A549 (cell line): Measurements from ENCODE around the gene RAX2. TPM values are rescaled to one million over a fixed set of nuclear protein-coding genes. Genes with fewer than 3 reads are reported as not detected.

Experiments used
- ATAC-seq, 2 experiments: fragments of 200-7000 bp in 1 of 2; fragments of >200 bp in 1 of 2; cut with Nextera tagmentation in 1 of 2; cut with Tn5 transposase in 1 of 2; 3 replicates each; pipeline versions ENCODE4 v1.8.0 to v1.9.1; 2018 to 2020; ENCODE audit warnings: mild to moderate bottlenecking in 1 of 2, moderate library complexity in 1 of 2
- CTCF ChIA-PET: fragments of 300-600 bp; sonication (Branson Sonifier 250); formaldehyde crosslinking; extraction: SDS; loops from one replicate; lab custom pipeline; 2021; ENCODE audit warnings: antibody characterized with exemption, inconsistent platforms; lab: Yijun Ruan, JAX
- POLR2A ChIA-PET: fragments of 350-600 bp; formaldehyde crosslinking; extraction: SDS; loops from one replicate; lab custom pipeline; 2021; ENCODE audit warnings: antibody characterized with exemption, inconsistent platforms; lab: Yijun Ruan, JAX
- DNase-seq, 2 experiments: peaks; one replicate each; pipeline versions ENCODE4 v3.0.0 to v3.0.0-alpha.2; 2011 to 2016; ENCODE audit warnings: low read depth in 1 of 2, low spot score in 1 of 2
- FAIRE-seq: peaks from 2 replicates; lab custom pipeline; 2011; peaks lifted over from hg19 to GRCh38; lab: Jason Lieb, UNC
- H3K27ac ChIP-seq, 2 experiments: fragments of >200 bp; sonication (Bioruptor Twin); formaldehyde crosslinking; 3 replicates each; pipeline ENCODE4 v1.5.1; 2016 to 2017
- H3K4me1 ChIP-seq: fragments of >200 bp; sonication (Bioruptor Twin); formaldehyde crosslinking; 3 replicates; pipeline ENCODE4 v1.6.1; 2016
- H3K4me2 ChIP-seq: fragments of >200 bp; sonication (Bioruptor Twin); formaldehyde crosslinking; 3 replicates; pipeline ENCODE4 v1.6.1; 2016
- H3K4me3 ChIP-seq: fragments of >200 bp; sonication (Bioruptor Twin); formaldehyde crosslinking; 3 replicates; pipeline ENCODE4 v1.5.1; 2016
- H3K9me3 ChIP-seq: fragments of >200 bp; sonication (Bioruptor Twin); formaldehyde crosslinking; 3 replicates; pipeline ENCODE4 v1.6.1; 2016
- CBX2 ChIP-seq: fragments of 200-600 bp; sonication (generic); IDR thresholded peaks from 2 replicates; pipeline ENCODE4 v1.6.1; 2016; ENCODE audit warnings: low read depth, mild to moderate bottlenecking, borderline replicate concordance
- CEBPB ChIP-seq, 2 experiments: fragments of >200 bp in 1 of 2; sonication (Bioruptor Twin) in 1 of 2; formaldehyde crosslinking in 1 of 2; IDR thresholded peaks; 2 replicates each; pipeline ENCODE4 v1.6.1; 2012 to 2016
- CHD4 ChIP-seq: fragments of 200-600 bp; sonication (generic); IDR thresholded peaks from 2 replicates; pipeline ENCODE4 v1.6.1; 2016; ENCODE audit warnings: antibody characterized with exemption, mild to moderate bottlenecking, borderline replicate concordance
- EHF ChIP-seq: fragments of 250-450 bp; sonication (Bioruptor Pico); IDR thresholded peaks from 2 replicates; pipeline ENCODE4 v1.5.0; 2020; ENCODE audit warnings: mild to moderate bottlenecking
- ELK1 ChIP-seq: fragments of 150-350 bp; IDR thresholded peaks from 2 replicates; pipeline ENCODE4 v1.6.1; 2014; ENCODE audit warnings: low read depth, mild to moderate bottlenecking, low read length
- ESRRA ChIP-seq: fragments of 150-350 bp; IDR thresholded peaks from 2 replicates; pipeline ENCODE4 v1.6.1; 2014; ENCODE audit warnings: mild to moderate bottlenecking, low read length, borderline replicate concordance
- HOXB13 ChIP-seq: fragments of 250-450 bp; sonication (Bioruptor Pico); IDR thresholded peaks from 2 replicates; pipeline ENCODE4 v1.5.0; 2020; ENCODE audit warnings: low read depth, mild to moderate bottlenecking, moderate library complexity
- HOXB5 ChIP-seq: fragments of 250-450 bp; sonication (Bioruptor Pico); IDR thresholded peaks from 2 replicates; pipeline ENCODE4 v1.5.0; 2020; ENCODE audit warnings: mild to moderate bottlenecking, moderate library complexity
- JUN ChIP-seq, 2 experiments: fragments of >200 bp; sonication (Bioruptor Twin); formaldehyde crosslinking; IDR thresholded peaks; 2 replicates in 1 of 2; 3 replicates in 1 of 2; pipeline ENCODE4 v1.6.1; 2016 to 2017
- KDM1A ChIP-seq: fragments of 200-600 bp; sonication (generic); IDR thresholded peaks from 2 replicates; pipeline ENCODE4 v1.6.1; 2016; ENCODE audit warnings: low read depth, mild to moderate bottlenecking
- KDM5A ChIP-seq: fragments of 200-600 bp; sonication (generic); IDR thresholded peaks from 2 replicates; pipeline ENCODE4 v1.6.1; 2016; ENCODE audit warnings: antibody characterized with exemption, mild to moderate bottlenecking
- MAFK ChIP-seq: fragments of 450-650 bp; IDR thresholded peaks from 2 replicates; pipeline ENCODE4 v1.6.1; 2014; ENCODE audit not compliant: partially characterized antibody
- MAZ ChIP-seq: fragments of 150-350 bp; IDR thresholded peaks from 2 replicates; pipeline ENCODE4 v1.6.1; 2014; ENCODE audit warnings: antibody characterized with exemption, low read depth, low read length, borderline replicate concordance
- NFE2L2 ChIP-seq: fragments of 150-350 bp; conservative IDR thresholded peaks from 2 replicates; pipeline ENCODE4 v1.6.1; 2014; ENCODE audit warnings: low read length
- NPAS2 ChIP-seq: fragments of 250-450 bp; sonication (Bioruptor Pico); IDR thresholded peaks from 2 replicates; pipeline ENCODE4 v1.8.0; 2022; ENCODE audit warnings: mild to moderate bottlenecking, moderate library complexity, borderline replicate concordance
- PBX3 ChIP-seq: IDR thresholded peaks from 2 replicates; pipeline ENCODE4 v1.6.1; 2012
- POLR2AphosphoS2 ChIP-seq: conservative IDR thresholded peaks from 2 replicates; pipeline ENCODE4 v1.6.1; 2012; ENCODE audit warnings: low read length, improper control_type of control experiment, inconsistent platforms
- RCOR1 ChIP-seq: fragments of 150-350 bp; IDR thresholded peaks from 2 replicates; pipeline ENCODE4 v1.6.1; 2014; ENCODE audit warnings: antibody characterized with exemption, low read length, low read depth
- RFX5 ChIP-seq: fragments of 450-650 bp; IDR thresholded peaks from 2 replicates; pipeline ENCODE4 v1.7.1; 2014; ENCODE audit warnings: antibody characterized with exemption, mild to moderate bottlenecking, moderate library complexity
- RNF2 ChIP-seq: fragments of 200-600 bp; sonication (generic); IDR thresholded peaks from 2 replicates; pipeline ENCODE4 v1.6.1; 2016; ENCODE audit warnings: low read depth, mild to moderate bottlenecking, antibody characterized with exemption, moderate library complexity, borderline replicate concordance
- TFCP2L1 ChIP-seq: fragments of 250-450 bp; sonication (Bioruptor Pico); IDR thresholded peaks from 2 replicates; pipeline ENCODE4 v1.5.0; 2021; ENCODE audit warnings: mild to moderate bottlenecking
- ZFP36 ChIP-seq: fragments of 450-650 bp; IDR thresholded peaks from 2 replicates; pipeline ENCODE4 v1.6.1; 2014; ENCODE audit warnings: borderline replicate concordance; ENCODE audit not compliant: partially characterized antibody
- WGBS: methylation state at CpG from one replicate; pipeline ENCODE4 v1.1.6; 2017; ENCODE audit errors: missing lambda C conversion rate; 5-methylcytosine and 5-hydroxymethylcytosine counted together
- polyA plus RNA-seq, 4 experiments: library from polyadenylated mRNA; depleted of rRNA in 3 of 4; stranded (reverse); fragments of >200 nt; fragmentation: RNase III in 1 of 4; extraction: RNeasy Plus Mini Kit Qiagen cat#74134 plus additional on column Dnase treatment in 1 of 4; gene quantifications; 2 replicates in 3 of 4; 3 replicates in 1 of 4; pipeline ENCODE4 v1.2.3, GENCODE V29; 2011 to 2017
- TF ChIP-seq, protein P1 (sequence below): fragments of 250-450 bp; sonication (Bioruptor Pico); IDR thresholded peaks from 2 replicates; pipeline ENCODE4 v1.5.0; 2021; ENCODE audit warnings: mild to moderate bottlenecking, moderate library complexity, borderline replicate concordance

RAX2 gene
- polyA plus RNA-seq, 2 of the 4 experiments (the other 2 are of a cell fraction), result not detected

DNA sequence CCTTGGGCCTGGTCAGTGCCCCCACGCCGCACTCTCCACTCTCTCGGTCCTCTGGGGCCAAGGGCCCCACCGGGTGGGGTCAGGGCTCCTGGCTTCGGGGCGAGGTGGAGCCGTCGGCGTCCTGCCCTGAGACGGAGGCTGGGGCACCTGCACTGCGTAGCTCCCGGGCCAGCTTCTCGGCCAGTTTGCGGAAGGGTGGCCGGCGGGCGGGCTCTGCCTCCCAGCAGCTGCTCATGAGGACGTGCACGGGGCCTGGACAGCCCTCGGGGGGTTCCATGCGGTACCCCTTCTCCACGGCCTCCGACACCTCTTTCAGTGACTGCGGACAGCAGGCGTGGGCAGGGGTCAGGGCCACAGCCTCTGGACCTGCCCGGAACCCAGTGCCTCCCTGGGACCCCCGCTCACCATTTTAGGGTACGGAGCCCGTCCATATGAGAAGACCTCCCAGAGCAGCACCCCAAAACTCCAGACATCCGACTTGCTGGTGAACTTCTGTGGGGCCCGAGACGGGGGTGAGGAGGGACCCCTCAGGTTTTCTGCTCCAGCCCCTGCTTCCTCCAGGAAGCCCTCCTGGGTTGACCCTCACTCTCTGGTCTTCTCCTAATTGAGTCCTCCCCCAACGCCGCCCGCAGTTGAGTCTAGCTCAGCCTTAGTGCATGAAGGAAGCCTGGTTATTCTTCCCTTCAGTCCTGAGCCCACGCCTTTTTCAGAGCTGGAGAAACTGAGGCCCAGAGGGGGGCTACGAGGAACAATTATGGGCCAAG lies 6.3 kb upstream of the RAX2 start:
- Histone ChIP-seq H3K4me3 (no peak overlapping the region), H3K4me1 (no peaks in the 10 kb centered on the region), H3K27ac (no peak overlapping the region), H3K4me2 (no peak overlapping the region), H3K9me3 (peaks cover 19% of the 10 kb centered on the region)
- TF ChIP-seq ZFP36, result peak; percentile 78
- TF ChIP-seq EHF (CRISPR knock-in tag), result no peak
- FAIRE-seq (no peak), DNase-seq (no peak), ATAC-seq (peak; percentile 37 to 73; a peak in 3 of 6 replicates)
- 42% methylated on average over 12 of the region's 37 CpGs for WGBS
- POLR2A ChIA-PET, result interaction anchor here (0.6 kb wide), 1 partner anchor 209 kb away, joined by 7 read pairs; no protein-coding TSS in a partner anchor
- CTCF ChIA-PET, result interaction anchor here (1.8 kb wide), 1 partner anchor 15 kb away, joined by 5 read pairs; no protein-coding TSS in a partner anchor

GRCh38 chr19:3776479-3777040 lies 4.5 kb upstream of the RAX2 start:
- CTCF ChIA-PET, result no interaction called here

DNA sequence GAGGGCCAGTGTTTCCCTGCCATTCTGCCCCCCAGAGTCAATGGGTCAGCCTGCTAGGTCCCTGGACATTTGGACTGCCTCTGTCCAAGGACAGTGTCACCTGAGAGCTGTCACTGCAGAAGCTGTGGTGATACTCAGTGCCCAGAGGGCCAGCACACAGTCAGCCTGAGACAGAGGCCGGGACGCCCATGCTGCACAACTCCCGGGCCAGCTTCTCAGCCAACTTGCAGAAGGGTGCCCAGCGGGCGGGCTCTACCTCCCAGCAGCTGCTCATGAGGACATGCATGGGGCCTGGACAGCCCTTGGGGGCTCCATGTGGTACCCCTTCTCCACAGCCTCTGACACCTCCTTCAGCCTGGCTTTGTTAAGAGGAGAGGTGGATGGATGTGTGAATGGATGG lies 3.8 kb upstream of the RAX2 start:
- no peak for TF ChIP-seq KDM1A
- TF ChIP-seq EHF (CRISPR knock-in tag), result no peak
- no peak for TF ChIP-seq ESRRA
- TF ChIP-seq, protein P1, sequence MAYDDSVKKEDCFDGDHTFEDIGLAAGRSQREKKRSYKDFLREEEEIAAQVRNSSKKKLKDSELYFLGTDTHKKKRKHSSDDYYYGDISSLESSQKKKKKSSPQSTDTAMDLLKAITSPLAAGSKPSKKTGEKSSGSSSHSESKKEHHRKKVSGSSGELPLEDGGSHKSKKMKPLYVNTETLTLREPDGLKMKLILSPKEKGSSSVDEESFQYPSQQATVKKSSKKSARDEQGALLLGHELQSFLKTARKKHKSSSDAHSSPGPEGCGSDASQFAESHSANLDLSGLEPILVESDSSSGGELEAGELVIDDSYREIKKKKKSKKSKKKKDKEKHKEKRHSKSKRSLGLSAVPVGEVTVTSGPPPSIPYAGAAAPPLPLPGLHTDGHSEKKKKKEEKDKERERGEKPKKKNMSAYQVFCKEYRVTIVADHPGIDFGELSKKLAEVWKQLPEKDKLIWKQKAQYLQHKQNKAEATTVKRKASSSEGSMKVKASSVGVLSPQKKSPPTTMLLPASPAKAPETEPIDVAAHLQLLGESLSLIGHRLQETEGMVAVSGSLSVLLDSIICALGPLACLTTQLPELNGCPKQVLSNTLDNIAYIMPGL (CRISPR knock-in tag), result no peak
- TF ChIP-seq TFCP2L1, result no peak
- TF ChIP-seq ELK1, result no peak
- no peak for TF ChIP-seq RFX5
- no peak for TF ChIP-seq PBX3
- no peak for TF ChIP-seq POLR2AphosphoS2
- no peak for TF ChIP-seq RNF2
- no peak for TF ChIP-seq JUN (IDR thresholded peaks at IDR 0.05)
- no peak for TF ChIP-seq CBX2
- no peak for TF ChIP-seq NPAS2 (CRISPR knock-in tag)
- no peak for TF ChIP-seq RCOR1
- TF ChIP-seq NFE2L2, result no peak
- no peak for TF ChIP-seq HOXB5
- no peak for TF ChIP-seq CHD4
- TF ChIP-seq MAFK, result no peak
- no peak for TF ChIP-seq KDM5A
- FAIRE-seq (no peak), ATAC-seq (no peak), DNase-seq (no peak)
- WGBS, result no CpG with 5 or more reads among the region's 5 CpGs
- H3K27ac ChIP-seq, result no peak overlapping the region
- H3K4me3 ChIP-seq, result no peak overlapping the region
- CTCF ChIA-PET, result interaction anchor here (1.1 to 1.6 kb wide), 2 partner anchors 13 to 14 kb away, joined by 3 read pairs; partner anchors contain the start of gene MRPL54
- no peaks in the 10 kb centered on the region for H3K9me3 ChIP-seq
- H3K4me1 ChIP-seq, result no peaks in the 10 kb centered on the region
- POLR2A ChIA-PET, result interaction anchor here (2.4 kb wide), 1 partner anchor 13 kb away, joined by 9 read pairs; the partner anchor contains the start of gene MRPL54
- H3K4me2 ChIP-seq, result no peak overlapping the region

More at GRCh38 chr19:3776479-3777040, 4.5 kb upstream of the RAX2 start:
- 75% methylated on average over 1 of the region's 1 CpG for WGBS
- no peak for FAIRE-seq
- TF ChIP-seq MAZ (no peak), CEBPB (IDR thresholded peaks at IDR 0.05) (no peak), HOXB13 (CRISPR knock-in tag) (no peak)
- H3K4me1 ChIP-seq, result no peaks in the 10 kb centered on the region
- ATAC-seq, result no peak
- H3K4me2 ChIP-seq, result no peak overlapping the region
- no peak for DNase-seq
- peaks cover 7% of the 10 kb centered on the region; the same call in 2 of the 3 replicates for H3K9me3 ChIP-seq
- no peak overlapping the region for H3K27ac ChIP-seq
- POLR2A ChIA-PET, result interaction anchor here (2.4 kb wide), 1 partner anchor 14 kb away, joined by 9 read pairs; the partner anchor contains the start of gene MRPL54
- no peak overlapping the region for H3K4me3 ChIP-seq
